Measurements from ENCODE around the gene XIRP2.

XIRP2 gene

GRCh38 chr2:166934817-166935216, 46.5 kb downstream of the XIRP2 start:
- H3K4me1 ChIP-seq (ENCODE audit: control insufficient read depth in 1 of 2, insufficient read depth in 2 of 2, low read length in 2 of 2) = no peaks in the 10 kb centered on the region
- no peak overlapping the region for H3K4me3 ChIP-seq (ENCODE audit: low read depth in 1 of 2, low read length in 2 of 2)
- H3K9me3 ChIP-seq (ENCODE audit: control insufficient read depth in 1 of 2, low read length in 2 of 2) = no peaks in the 10 kb centered on the region
- H3K36me3 ChIP-seq (ENCODE audit: control insufficient read depth in 1 of 2, insufficient read depth in 2 of 2, low read length in 2 of 2) = no peaks in the 10 kb centered on the region
- H3K27ac ChIP-seq (ENCODE audit: low read length) = no peak overlapping the region
- H3K27me3 ChIP-seq (ENCODE audit: low read depth, low read length) = no peaks in the 10 kb centered on the region

DNA sequence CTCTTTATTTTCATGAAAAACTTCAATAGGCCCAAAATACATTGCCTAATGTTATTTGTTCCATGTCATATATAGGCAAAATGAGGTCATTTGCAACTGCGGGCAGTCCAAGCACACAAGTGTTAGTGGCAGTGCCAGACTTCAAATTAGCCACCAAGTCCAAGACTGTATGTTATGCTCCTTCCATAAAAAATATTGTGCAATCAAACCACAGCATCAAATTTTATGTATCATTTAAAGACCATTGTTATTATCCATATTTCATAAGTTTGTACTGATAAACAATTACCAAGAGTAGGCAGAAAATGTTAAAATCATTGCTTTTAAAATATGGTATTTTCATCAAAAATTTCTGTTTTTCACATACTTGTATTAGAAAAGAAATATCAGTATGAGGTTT, 54.1 kb downstream of the XIRP2 start:
- Histone ChIP-seq H3K4me3 (ENCODE audit: low read depth in 1 of 2, low read length in 2 of 2) (no peak overlapping the region), H3K4me1 (ENCODE audit: control insufficient read depth in 1 of 2, insufficient read depth in 2 of 2, low read length in 2 of 2) (no peaks in the 10 kb centered on the region), H3K27me3 (ENCODE audit: low read depth, low read length) (no peaks in the 10 kb centered on the region), H3K27ac (ENCODE audit: low read length) (no peak overlapping the region), H3K9me3 (ENCODE audit: control insufficient read depth in 1 of 2, low read length in 2 of 2) (no peaks in the 10 kb centered on the region), H3K36me3 (ENCODE audit: control insufficient read depth in 1 of 2, insufficient read depth in 2 of 2, low read length in 2 of 2) (no peaks in the 10 kb centered on the region)

- no peak overlapping the region for H3K27ac ChIP-seq (ENCODE audit: low read length)
- no peaks in the 10 kb centered on the region for H3K27me3 ChIP-seq (ENCODE audit: low read depth, low read length)
- no peaks in the 10 kb centered on the region for H3K9me3 ChIP-seq (ENCODE audit: control insufficient read depth in 1 of 2, low read length in 2 of 2)
- H3K4me1 ChIP-seq (ENCODE audit: control insufficient read depth in 1 of 2, insufficient read depth in 2 of 2, low read length in 2 of 2) = no peaks in the 10 kb centered on the region
- H3K36me3 ChIP-seq (ENCODE audit: control insufficient read depth in 1 of 2, insufficient read depth in 2 of 2, low read length in 2 of 2) = no peaks in the 10 kb centered on the region
- H3K4me3 ChIP-seq (ENCODE audit: low read depth in 1 of 2, low read length in 2 of 2) = no peak overlapping the region
Observed at GRCh38 chr2:166944909-166945308, 56.6 kb downstream of the XIRP2 start.

GRCh38 chr2:166957686-166958085, 69.4 kb downstream of the XIRP2 start:
- no peak overlapping the region for H3K4me3 ChIP-seq (ENCODE audit: low read depth in 1 of 2, low read length in 2 of 2)
- no peaks in the 10 kb centered on the region for H3K9me3 ChIP-seq (ENCODE audit: control insufficient read depth in 1 of 2, low read length in 2 of 2)
- H3K4me1 ChIP-seq (ENCODE audit: control insufficient read depth in 1 of 2, insufficient read depth in 2 of 2, low read length in 2 of 2) = no peaks in the 10 kb centered on the region
- no peaks in the 10 kb centered on the region for H3K36me3 ChIP-seq (ENCODE audit: control insufficient read depth in 1 of 2, insufficient read depth in 2 of 2, low read length in 2 of 2)
- H3K27me3 ChIP-seq (ENCODE audit: low read depth, low read length) = no peaks in the 10 kb centered on the region
- no peak overlapping the region for H3K27ac ChIP-seq (ENCODE audit: low read length)

- no peaks in the 10 kb centered on the region for H3K4me1 ChIP-seq (ENCODE audit: control insufficient read depth in 1 of 2, insufficient read depth in 2 of 2, low read length in 2 of 2)
- no peaks in the 10 kb centered on the region for H3K9me3 ChIP-seq (ENCODE audit: control insufficient read depth in 1 of 2, low read length in 2 of 2)
Observed at GRCh38 chr2:166958986-166959481, 70.8 kb downstream of the XIRP2 start.

GRCh38 chr2:166959556-166959955, 71.3 kb downstream of the XIRP2 start:
- Histone ChIP-seq H3K4me1 (ENCODE audit: control insufficient read depth in 1 of 2, insufficient read depth in 2 of 2, low read length in 2 of 2) (no peaks in the 10 kb centered on the region), H3K4me3 (ENCODE audit: low read depth in 1 of 2, low read length in 2 of 2) (no peak overlapping the region), H3K36me3 (ENCODE audit: control insufficient read depth in 1 of 2, insufficient read depth in 2 of 2, low read length in 2 of 2) (no peaks in the 10 kb centered on the region), H3K9me3 (ENCODE audit: control insufficient read depth in 1 of 2, low read length in 2 of 2) (no peaks in the 10 kb centered on the region), H3K27me3 (ENCODE audit: low read depth, low read length) (no peaks in the 10 kb centered on the region), H3K27ac (ENCODE audit: low read length) (no peak overlapping the region)

More at GRCh38 chr2:166958986-166959481, 70.8 kb downstream of the XIRP2 start:
- Histone ChIP-seq H3K27me3 (ENCODE audit: low read depth, low read length) (no peaks in the 10 kb centered on the region), H3K4me3 (ENCODE audit: low read depth in 1 of 2, low read length in 2 of 2) (no peak overlapping the region), H3K27ac (ENCODE audit: low read length) (no peak overlapping the region), H3K36me3 (ENCODE audit: control insufficient read depth in 1 of 2, insufficient read depth in 2 of 2, low read length in 2 of 2) (no peaks in the 10 kb centered on the region)

- Histone ChIP-seq H3K4me3 (ENCODE audit: low read depth in 1 of 2, low read length in 2 of 2) (no peak overlapping the region), H3K9me3 (ENCODE audit: control insufficient read depth in 1 of 2, low read length in 2 of 2) (no peaks in the 10 kb centered on the region), H3K4me1 (ENCODE audit: control insufficient read depth in 1 of 2, insufficient read depth in 2 of 2, low read length in 2 of 2) (no peaks in the 10 kb centered on the region), H3K27me3 (ENCODE audit: low read depth, low read length) (no peaks in the 10 kb centered on the region), H3K36me3 (ENCODE audit: control insufficient read depth in 1 of 2, insufficient read depth in 2 of 2, low read length in 2 of 2) (no peaks in the 10 kb centered on the region), H3K27ac (ENCODE audit: low read length) (no peak overlapping the region)
Observed at GRCh38 chr2:166960702-166961270, 72.5 kb downstream of the XIRP2 start.

- H3K4me3 ChIP-seq (ENCODE audit: low read depth in 1 of 2, low read length in 2 of 2) = no peak overlapping the region
- H3K27me3 ChIP-seq (ENCODE audit: low read depth, low read length) = no peaks in the 10 kb centered on the region
- no peaks in the 10 kb centered on the region for H3K9me3 ChIP-seq (ENCODE audit: control insufficient read depth in 1 of 2, low read length in 2 of 2)
- H3K36me3 ChIP-seq (ENCODE audit: control insufficient read depth in 1 of 2, insufficient read depth in 2 of 2, low read length in 2 of 2) = no peaks in the 10 kb centered on the region
- H3K27ac ChIP-seq (ENCODE audit: low read length) = no peak overlapping the region
- H3K4me1 ChIP-seq (ENCODE audit: control insufficient read depth in 1 of 2, insufficient read depth in 2 of 2, low read length in 2 of 2) = no peaks in the 10 kb centered on the region
Observed at GRCh38 chr2:166961933-166962332, 73.7 kb downstream of the XIRP2 start.

GRCh38 chr2:166969486-166969885, 81.2 kb downstream of the XIRP2 start:
- Histone ChIP-seq H3K9me3 (ENCODE audit: control insufficient read depth in 1 of 2, low read length in 2 of 2) (no peaks in the 10 kb centered on the region), H3K4me1 (ENCODE audit: control insufficient read depth in 1 of 2, insufficient read depth in 2 of 2, low read length in 2 of 2) (no peaks in the 10 kb centered on the region), H3K27me3 (ENCODE audit: low read depth, low read length) (no peaks in the 10 kb centered on the region), H3K36me3 (ENCODE audit: control insufficient read depth in 1 of 2, insufficient read depth in 2 of 2, low read length in 2 of 2) (no peaks in the 10 kb centered on the region), H3K4me3 (ENCODE audit: low read depth in 1 of 2, low read length in 2 of 2) (no peak overlapping the region), H3K27ac (ENCODE audit: low read length) (no peak overlapping the region)

DNA sequence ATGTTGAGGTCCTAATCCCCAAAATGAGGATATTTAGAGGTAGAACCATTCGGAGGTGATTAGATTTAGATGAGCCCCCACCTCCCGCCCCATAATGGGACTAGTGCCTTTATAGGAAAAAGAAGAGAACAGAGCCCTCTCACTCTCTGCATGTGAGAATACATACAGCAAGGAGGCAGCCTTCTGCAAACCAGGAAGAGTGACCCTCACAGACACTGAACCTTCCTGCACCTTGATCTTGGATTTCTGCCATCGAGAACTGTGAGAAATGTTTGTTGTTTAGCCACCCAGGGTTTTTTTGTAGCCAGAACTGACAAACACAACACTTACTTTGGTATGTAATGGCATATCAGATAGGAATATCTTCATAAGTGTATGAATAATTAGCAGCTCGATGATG, 83.7 kb downstream of the XIRP2 start:
- no peak overlapping the region for H3K4me3 ChIP-seq (ENCODE audit: low read depth in 1 of 2, low read length in 2 of 2)
- H3K36me3 ChIP-seq (ENCODE audit: control insufficient read depth in 1 of 2, insufficient read depth in 2 of 2, low read length in 2 of 2) = no peaks in the 10 kb centered on the region
- no peaks in the 10 kb centered on the region for H3K4me1 ChIP-seq (ENCODE audit: control insufficient read depth in 1 of 2, insufficient read depth in 2 of 2, low read length in 2 of 2)
- H3K9me3 ChIP-seq (ENCODE audit: control insufficient read depth in 1 of 2, low read length in 2 of 2) = no peaks in the 10 kb centered on the region
- no peak overlapping the region for H3K27ac ChIP-seq (ENCODE audit: low read length)
- no peaks in the 10 kb centered on the region for H3K27me3 ChIP-seq (ENCODE audit: low read depth, low read length)

DNA sequence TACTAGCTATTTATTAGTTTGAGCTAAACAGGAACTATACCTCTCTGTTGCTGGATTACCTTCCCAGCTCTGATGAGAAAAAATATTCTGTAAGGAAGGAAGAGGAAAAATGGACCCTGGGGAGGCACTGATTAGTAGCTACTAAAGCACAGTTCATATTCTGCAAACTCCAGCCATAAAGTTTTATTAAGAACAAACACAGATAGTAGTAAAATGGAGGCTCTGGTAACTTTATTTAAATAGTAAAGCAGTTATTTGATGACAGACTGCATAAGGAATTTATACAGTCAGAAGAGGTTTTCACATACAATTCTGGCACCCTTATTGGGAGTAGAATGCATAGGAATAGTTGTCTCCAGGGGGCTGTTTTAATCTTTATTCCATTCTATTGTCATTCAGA, 84.1 kb downstream of the XIRP2 start:
- no peaks in the 10 kb centered on the region for H3K27me3 ChIP-seq (ENCODE audit: low read depth, low read length)
- no peak overlapping the region for H3K4me3 ChIP-seq (ENCODE audit: low read depth in 1 of 2, low read length in 2 of 2)
- no peaks in the 10 kb centered on the region for H3K36me3 ChIP-seq (ENCODE audit: control insufficient read depth in 1 of 2, insufficient read depth in 2 of 2, low read length in 2 of 2)
- H3K4me1 ChIP-seq (ENCODE audit: control insufficient read depth in 1 of 2, insufficient read depth in 2 of 2, low read length in 2 of 2) = no peaks in the 10 kb centered on the region
- no peaks in the 10 kb centered on the region for H3K9me3 ChIP-seq (ENCODE audit: control insufficient read depth in 1 of 2, low read length in 2 of 2)
- no peak overlapping the region for H3K27ac ChIP-seq (ENCODE audit: low read length)

DNA sequence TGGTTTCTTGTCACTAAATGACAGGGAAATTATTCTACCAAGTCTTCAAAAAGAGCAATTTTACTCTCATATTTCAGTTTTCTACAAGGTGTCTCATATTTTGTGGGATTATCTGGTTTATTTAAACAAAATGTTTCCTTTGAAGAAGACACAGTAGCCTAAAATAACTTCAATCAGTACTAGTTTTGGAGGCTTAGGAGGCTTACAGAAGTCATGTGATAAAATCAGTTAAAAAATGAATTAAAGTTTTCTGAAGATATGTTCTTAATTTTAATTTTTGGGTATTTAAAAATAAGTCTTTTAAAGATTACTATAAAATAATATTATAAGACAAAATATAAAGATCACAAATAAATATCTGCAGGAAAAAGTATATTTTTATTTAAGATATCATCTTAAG, 95.9 kb downstream of the XIRP2 start:
- Histone ChIP-seq H3K27me3 (ENCODE audit: low read depth, low read length) (no peaks in the 10 kb centered on the region), H3K4me3 (ENCODE audit: low read depth in 1 of 2, low read length in 2 of 2) (no peak overlapping the region), H3K4me1 (ENCODE audit: control insufficient read depth in 1 of 2, insufficient read depth in 2 of 2, low read length in 2 of 2) (no peaks in the 10 kb centered on the region), H3K27ac (ENCODE audit: low read length) (no peak overlapping the region), H3K9me3 (ENCODE audit: control insufficient read depth in 1 of 2, low read length in 2 of 2) (peaks cover 0 to 3% of the 10 kb centered on the region in 2 donors), H3K36me3 (ENCODE audit: control insufficient read depth in 1 of 2, insufficient read depth in 2 of 2, low read length in 2 of 2) (no peaks in the 10 kb centered on the region)
